Omental fat pad (tissue), 4 donors: ENCODE results near the gene TMEM143. TPM values are rescaled to one million over a fixed set of nuclear protein-coding genes. Genes with fewer than 3 reads are reported as not detected.
"Not testable (repeated sequence)": the region's sequence is repeated elsewhere in the genome, so short reads cannot be mapped to it uniquely, and the experiment has no call there.

ENCODE experiments used
- ATAC-seq: fragments of 150-250 bp; one replicate; pipeline ENCODE4 v1.9.1; 2016; ENCODE audit warnings: mild to moderate bottlenecking, moderate library complexity; ENCODE audit not compliant: low FRiP score
- DNase-seq: peaks from one replicate; pipeline ENCODE4 v3.0.0-alpha.2; 2019; ENCODE audit warnings: low spot score
- CTCF ChIP-seq, 3 donors: fragments of 450-650 bp; IDR thresholded peaks; one replicate each; pipeline ENCODE4 v1.5.1; 2016 to 2017; ENCODE audit warnings: antibody characterized with exemption in 3 of 3, mild to moderate bottlenecking in 3 of 3, moderate library complexity in 2 of 3
- total RNA-seq, 4 donors: library from RNA; depleted of rRNA; stranded (reverse); fragments of >200 nt; gene quantifications; one replicate each; pipeline ENCODE4 v1.1.0, GENCODE V29; 2016

The TMEM143 gene
- total RNA-seq, 4 donors from 2014 or later: 2.0 to 11.5 (median 5.1) TPM

- DNase-seq (no peak), ATAC-seq (no peak)
- no peak for TF ChIP-seq CTCF (IDR thresholded peaks at IDR 0.05)
These were observed 31.4 kb upstream of the TMEM143 start for GRCh38 chr19:48395170-48395455.

- DNase-seq (no peak), ATAC-seq (no peak)
- no peak for TF ChIP-seq CTCF (IDR thresholded peaks at IDR 0.05)
These were observed 30.8 kb upstream of the TMEM143 start for GRCh38 chr19:48394331-48395169.

- ATAC-seq (no peak), DNase-seq (no peak)
- TF ChIP-seq CTCF (IDR thresholded peaks at IDR 0.05): no peak
These were observed 30.0 kb upstream of the TMEM143 start, which contains the start of gene GRIN2D for GRCh38 chr19:48393559-48394330. Gene GRIN2D (plus strand): TSS chr19:48393668. CDS start chr19:48398393, 4,725 bp downstream.

- no peak for TF ChIP-seq CTCF (IDR thresholded peaks at IDR 0.05)
- no peak for DNase-seq
- ATAC-seq: no peak
These were observed 29.3 kb upstream of the TMEM143 start for GRCh38 chr19:48392860-48393558.

GRCh38 chr19:48392006-48392344, 28.2 kb upstream of the TMEM143 start:
- not testable (repeated sequence) for ATAC-seq, DNase-seq

- ATAC-seq (peak; percentile 93), DNase-seq (peak; percentile 43)
- TF ChIP-seq CTCF (IDR thresholded peaks at IDR 0.05): peak in 1 of 3 donors; percentile 66
These were observed 27.6 kb upstream of the TMEM143 start, which contains the start of gene KDELR1 for GRCh38 chr19:48391100-48392005. Gene KDELR1 (minus strand): TSS chr19:48391551. CDS start chr19:48391358, 193 bp downstream.
